HS-27A (cell line): ENCODE results near the gene TTC33.
"Not testable (repeated sequence)": the region's sequence is repeated elsewhere in the genome, so short reads cannot be mapped to it uniquely, and the experiment has no call there.

Experiments
- DNase-seq: peaks from one replicate; pipeline ENCODE4 v3.0.0-alpha.2; 2012; ENCODE audit warnings: low read depth, missing footprints

Gene TTC33

GRCh38 chr5:40614923-40615585, 140.7 kb downstream of the TTC33 start:
- no peak for DNase-seq

DNA sequence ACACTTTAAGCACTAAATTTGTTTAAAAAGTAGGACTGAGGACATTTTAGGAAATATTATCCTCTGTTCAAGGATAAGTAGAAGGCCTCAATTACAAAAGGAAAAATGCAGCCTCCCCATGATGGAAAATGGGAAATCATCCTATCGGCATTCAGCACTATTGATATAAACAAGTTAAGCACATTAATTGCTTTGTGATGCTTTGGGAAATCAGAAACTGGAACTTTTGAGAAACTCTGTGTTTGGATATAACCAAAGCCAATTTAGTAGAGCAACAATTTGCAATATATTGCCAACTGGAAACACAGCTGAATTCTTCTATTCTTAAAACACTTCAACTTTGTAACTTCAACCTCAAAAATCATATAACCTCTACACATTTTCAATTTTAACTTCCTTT, 141.3 kb downstream of the TTC33 start:
- no peak for DNase-seq

DNA sequence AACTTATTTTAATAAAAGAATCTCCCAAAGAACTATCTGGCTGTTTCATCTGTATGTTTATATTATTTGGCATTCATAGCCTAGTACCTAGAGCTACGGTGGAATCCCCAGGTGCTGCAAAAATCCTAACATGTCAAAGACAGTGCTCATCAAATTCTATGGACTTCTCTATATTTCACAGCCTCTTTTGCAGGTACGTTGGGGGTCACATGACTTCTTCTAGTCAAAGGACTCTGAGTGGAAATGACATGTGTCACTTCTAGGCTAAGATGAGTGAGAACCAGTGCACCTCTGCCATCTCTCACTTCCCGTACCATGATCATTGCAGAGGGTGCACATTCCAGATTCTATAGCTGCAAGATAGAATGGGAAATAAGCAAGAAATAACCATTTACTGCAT, 148.6 kb downstream of the TTC33 start:
- DNase-seq = no peak

DNA sequence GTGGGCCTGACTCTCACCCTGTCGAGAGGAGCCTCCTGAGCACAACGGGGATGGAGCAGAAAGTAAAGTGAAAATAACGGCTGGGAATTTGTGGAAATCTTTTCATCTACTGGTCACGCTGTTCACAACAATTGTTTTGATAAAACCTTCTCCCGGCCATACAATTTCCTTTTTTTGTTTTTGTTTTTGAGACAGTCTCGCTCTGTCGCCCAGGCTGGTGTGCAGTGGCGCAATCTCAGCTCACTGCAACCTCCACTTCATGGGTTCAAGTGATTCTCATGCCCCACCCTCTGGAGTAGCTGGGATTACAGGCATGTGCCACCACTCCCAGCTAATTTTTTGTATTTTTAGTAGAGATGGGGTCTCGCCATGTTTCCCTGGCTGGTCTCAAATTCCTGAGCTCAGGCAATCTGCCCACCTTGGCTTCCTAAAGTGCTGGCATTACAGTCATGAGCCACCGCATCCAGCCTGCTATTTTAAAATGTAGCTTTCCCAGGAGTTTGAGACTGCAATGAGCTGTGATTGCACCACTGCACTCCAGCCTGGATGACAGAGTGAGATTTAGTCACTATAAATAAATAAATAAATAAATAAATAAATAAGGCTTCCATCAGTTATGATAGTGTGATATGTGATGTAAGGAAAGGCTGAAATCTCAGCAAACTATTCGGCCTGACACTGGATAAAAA, 149.5 kb downstream of the TTC33 start:
- DNase-seq = no peak

DNA sequence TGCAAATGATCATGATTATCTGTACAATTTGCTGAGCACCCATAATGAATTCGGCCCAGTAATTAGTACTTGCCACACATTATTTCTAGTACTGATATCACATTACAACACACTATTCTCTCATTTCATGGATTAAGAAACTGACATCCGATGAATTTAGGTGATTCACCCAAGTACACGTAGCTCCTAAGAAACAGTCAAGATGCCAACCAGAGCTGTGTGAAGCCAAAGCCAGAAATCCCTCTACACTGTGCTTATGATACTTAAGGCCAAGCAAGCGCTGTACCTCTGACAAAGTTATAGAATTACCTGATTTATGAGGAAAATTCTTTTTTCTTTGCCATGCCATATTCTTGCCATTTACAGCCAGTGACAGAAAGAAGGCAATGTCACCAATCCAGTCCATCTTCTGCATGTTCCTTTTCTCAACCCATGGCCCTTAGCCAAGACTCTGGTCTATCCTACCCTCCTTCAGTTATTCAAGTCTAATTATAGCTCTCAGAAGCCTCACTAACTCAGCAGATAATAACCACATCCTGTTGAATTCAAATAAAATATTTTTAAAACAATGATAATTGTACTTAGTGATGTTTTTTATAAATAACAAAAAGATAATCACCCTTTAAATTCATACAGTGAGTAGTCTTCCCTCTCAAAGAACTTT, 150.3 kb downstream of the TTC33 start:
- DNase-seq = no peak

DNA sequence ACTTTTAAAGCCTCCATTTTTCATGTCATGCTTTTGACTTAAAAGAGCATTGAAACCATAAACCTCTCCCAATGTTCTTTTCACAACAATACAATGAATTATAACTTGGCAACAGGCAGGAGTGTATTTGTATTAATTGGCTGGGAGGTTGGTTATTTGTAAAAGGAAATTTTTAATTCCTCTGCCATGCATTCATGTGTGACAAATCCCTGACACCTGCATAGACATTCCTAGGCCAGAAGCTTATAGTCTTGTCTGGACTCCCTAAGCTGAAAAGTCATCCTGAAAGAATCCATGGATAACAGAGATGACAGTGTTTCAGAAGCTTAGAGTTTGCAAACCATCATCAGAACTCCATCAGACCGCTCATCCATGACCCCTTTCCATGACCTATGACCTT, 152.4 kb downstream of the TTC33 start:
- DNase-seq = no peak

GRCh38 chr5:40601198-40601868, 154.4 kb downstream of the TTC33 start:
- no peak for DNase-seq

DNA sequence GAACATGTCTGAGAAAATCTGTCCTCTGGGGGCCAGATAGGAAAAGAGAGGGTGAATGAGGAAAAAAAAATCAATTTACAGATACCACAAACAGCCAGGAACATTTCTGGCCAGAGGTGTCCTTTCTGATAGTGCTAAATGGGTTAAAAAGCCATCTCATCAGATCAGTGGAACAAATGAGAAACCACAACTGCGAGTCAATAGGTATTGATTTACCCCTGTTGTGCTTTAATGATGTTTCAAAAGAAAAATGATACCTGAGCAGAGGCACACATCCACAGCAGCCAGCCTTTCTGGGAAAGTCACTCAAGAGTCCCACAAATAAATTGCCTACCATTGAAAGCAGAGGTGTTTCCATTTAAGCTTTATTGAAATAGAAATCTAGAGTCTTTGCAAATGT, 155.4 kb downstream of the TTC33 start:
- DNase-seq = no peak

DNA sequence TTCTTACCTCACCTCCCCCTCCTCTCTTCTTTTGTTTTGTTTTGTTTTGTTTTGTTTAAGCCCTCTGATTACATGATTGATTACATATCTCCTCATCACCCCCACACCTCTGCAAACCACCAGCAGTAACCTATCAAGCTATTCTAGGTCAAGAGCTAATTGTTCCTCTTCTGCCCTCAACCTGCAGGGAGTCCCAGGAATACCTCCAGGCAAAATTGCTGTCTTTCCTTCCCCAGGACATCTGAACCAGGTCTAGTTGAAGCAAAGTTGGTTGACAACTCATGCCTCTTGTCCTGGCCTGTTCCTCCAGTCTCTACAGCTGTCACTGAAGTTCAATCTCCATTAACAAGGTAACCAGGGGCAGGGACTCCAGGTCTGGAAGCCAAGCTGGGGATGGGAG, 156.1 kb downstream of the TTC33 start:
- DNase-seq = no peak

DNA sequence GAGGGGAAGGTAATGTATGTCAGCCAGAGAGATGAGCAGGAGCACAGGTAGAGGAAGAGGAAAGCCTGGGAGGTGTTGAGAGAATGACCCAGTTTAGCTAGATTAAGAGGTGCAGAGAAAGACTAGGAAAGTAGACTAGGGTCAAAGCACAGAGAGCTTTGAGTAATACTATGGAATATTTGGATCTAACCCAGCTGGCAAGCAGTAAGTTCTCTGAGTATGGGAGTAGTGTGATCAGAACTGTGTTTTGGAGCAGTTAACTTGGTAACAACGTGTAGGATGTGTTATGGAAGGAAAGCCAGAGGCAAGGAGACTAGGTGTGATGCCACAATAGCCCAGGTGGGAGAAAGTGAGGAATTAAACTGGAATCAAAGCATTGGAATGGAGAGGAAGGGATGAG, 160.9 kb downstream of the TTC33 start:
- no peak for DNase-seq

GRCh38 chr5:40591727-40592396, 163.9 kb downstream of the TTC33 start:
- not testable (repeated sequence) for DNase-seq

- DNase-seq = no peak
Observed at GRCh38 chr5:40587376-40587775, 168.4 kb downstream of the TTC33 start.

DNA sequence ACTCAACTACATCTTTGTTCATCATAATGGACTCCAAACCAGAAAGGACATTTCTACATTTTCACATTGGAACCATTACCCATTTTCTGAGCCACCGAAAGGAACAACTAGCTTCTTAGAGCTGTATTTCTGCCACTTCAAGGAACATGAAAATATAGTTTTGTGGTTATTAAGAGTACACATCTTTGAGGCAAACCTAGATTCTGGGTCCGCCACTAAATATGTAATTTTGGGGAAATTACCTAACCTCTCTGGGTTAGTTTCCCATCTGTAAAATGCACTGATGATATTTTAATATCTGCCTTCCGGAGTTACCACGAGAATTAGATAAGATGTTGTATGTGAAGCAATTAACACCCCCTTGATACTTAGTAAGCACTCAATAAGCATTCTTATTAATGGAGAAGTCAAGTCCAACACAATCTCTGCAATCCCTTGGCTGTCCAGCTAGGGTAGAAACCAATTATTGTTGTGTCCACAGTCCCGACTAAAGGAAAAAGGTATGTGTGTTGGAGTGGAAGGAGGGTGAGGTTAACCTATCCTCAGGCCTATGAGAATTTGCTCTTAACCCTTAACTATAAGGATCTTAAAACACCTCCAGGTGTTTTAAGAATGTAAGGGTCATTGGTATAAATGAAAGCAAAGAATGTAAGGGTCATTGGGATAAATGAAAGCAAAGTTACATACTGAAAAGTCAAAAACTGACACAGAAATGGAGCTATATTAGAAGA, 170.1 kb downstream of the TTC33 start:
- DNase-seq = no peak

GRCh38 chr5:40584054-40584453, 171.7 kb downstream of the TTC33 start:
- no peak for DNase-seq

- no peak for DNase-seq
Observed at GRCh38 chr5:40578501-40579451, 177.0 kb downstream of the TTC33 start.

GRCh38 chr5:40577718-40578117, 178.0 kb downstream of the TTC33 start:
- no peak for DNase-seq

- DNase-seq = no peak
Observed at GRCh38 chr5:40575921-40576320, 179.8 kb downstream of the TTC33 start.

GRCh38 chr5:40575411-40575810, 180.3 kb downstream of the TTC33 start:
- no peak for DNase-seq

- DNase-seq = no peak
Observed at GRCh38 chr5:40572937-40573336, 182.8 kb downstream of the TTC33 start.

- no peak for DNase-seq
Observed at GRCh38 chr5:40572391-40572790, 183.4 kb downstream of the TTC33 start.
